HepG2 (cell line): Measurements from ENCODE around the gene CDK18. TPM values are rescaled to one million over a fixed set of nuclear protein-coding genes. Genes with fewer than 3 reads are reported as not detected.

ENCODE experiments used
- KDM1A ChIP-seq: IDR thresholded peaks from 2 replicates; pipeline ENCODE4 v1.6.1; 2016; ENCODE audit warnings: missing compliant biosample characterization
- KLF13 ChIP-seq: sonication (generic); formaldehyde crosslinking; IDR thresholded peaks from 2 replicates; pipeline ENCODE4 v1.4.0; 2020; ENCODE audit warnings: mild to moderate bottlenecking, missing genetic modification reagents
- MTA1 ChIP-seq: sonication (generic); formaldehyde crosslinking; IDR thresholded peaks from 2 replicates; pipeline ENCODE4 v1.4.0; 2020; ENCODE audit warnings: missing genetic modification reagents, mild to moderate bottlenecking, borderline replicate concordance
- RARG ChIP-seq: sonication (generic); formaldehyde crosslinking; IDR thresholded peaks from 2 replicates; pipeline ENCODE4 v1.4.0; 2020; ENCODE audit warnings: low read depth, mild to moderate bottlenecking, missing genetic modification reagents
- RBAK ChIP-seq: sonication (generic); formaldehyde crosslinking; IDR thresholded peaks from 2 replicates; pipeline ENCODE4 v1.5.1; 2020; ENCODE audit warnings: mild to moderate bottlenecking, missing genetic modification reagents
- RFX3 ChIP-seq: IDR thresholded peaks from 2 replicates; pipeline ENCODE4 v1.6.1; 2016; ENCODE audit warnings: missing biosample characterization, missing genetic modification reagents
- SP1 ChIP-seq, 2 experiments: fragments of 450-650 bp in 1 of 2; sonication (generic) in 1 of 2; formaldehyde crosslinking in 1 of 2; IDR thresholded peaks; 2 replicates each; pipeline versions ENCODE4 v1.4.0 to v1.6.1; 2016 to 2020; ENCODE audit warnings: missing genetic modification reagents in 1 of 2
- ZNF136 ChIP-seq: sonication (generic); formaldehyde crosslinking; IDR thresholded peaks from 2 replicates; pipeline ENCODE4 v1.8.1; 2022; ENCODE audit warnings: low read depth, mild to moderate bottlenecking, moderate library complexity, missing genetic modification reagents
- ZNF251 ChIP-seq: sonication (generic); formaldehyde crosslinking; IDR thresholded peaks from 2 replicates; pipeline ENCODE4 v1.9.0; 2021; ENCODE audit warnings: mild to moderate bottlenecking, missing genetic modification reagents
- ZNF547 ChIP-seq: sonication (generic); formaldehyde crosslinking; IDR thresholded peaks from 2 replicates; pipeline ENCODE4 v1.5.1; 2020; ENCODE audit warnings: mild to moderate bottlenecking, missing genetic modification reagents
- polyA plus RNA-seq, 8 experiments: library from polyadenylated mRNA; depleted of rRNA in 3 of 8; stranded (reverse) in 7 of 8; unstranded in 1 of 8; fragments of >200 nt; fragmentation: Illumina TruSeq in 4 of 8; extraction: Trizol in 4 of 8; gene quantifications; 2 replicates each; pipeline versions ENCODE4 v1.2.1 to v1.2.3, GENCODE V29; 2011 to 2016; ENCODE audit warnings: low read depth in 4 of 8, missing spikeins in 1 of 8, mixed read lengths in 1 of 8; ENCODE audit not compliant: insufficient read depth in 1 of 8
- total RNA-seq, 5 experiments: library from RNA; depleted of rRNA; stranded (reverse); fragments of >200 nt; fragmentation: Illumina TruSeq; extraction: Trizol; gene quantifications; 2 replicates each; pipeline ENCODE4 v1.2.3, GENCODE V29; 2016; ENCODE audit warnings: low read depth in 1 of 5
- TF ChIP-seq, protein P1 (sequence below): sonication (generic); formaldehyde crosslinking; IDR thresholded peaks from 2 replicates; pipeline ENCODE4 v1.4.0; 2020; ENCODE audit warnings: missing genetic modification reagents
- TF ChIP-seq, protein P2 (sequence below): sonication (generic); formaldehyde crosslinking; IDR thresholded peaks from 2 replicates; pipeline ENCODE4 v1.4.0; 2020; ENCODE audit warnings: missing genetic modification reagents
- TF ChIP-seq, protein P3 (sequence below): sonication (generic); formaldehyde crosslinking; IDR thresholded peaks from 2 replicates; pipeline ENCODE4 v1.5.0; 2020; ENCODE audit warnings: mild to moderate bottlenecking, missing genetic modification reagents
- TF ChIP-seq, protein P4 (sequence below): sonication (generic); formaldehyde crosslinking; IDR thresholded peaks from 2 replicates; pipeline ENCODE4 v1.5.0; 2020; ENCODE audit warnings: missing genetic modification reagents, mild to moderate bottlenecking, borderline replicate concordance
- TF ChIP-seq, protein P5 (sequence below): IDR thresholded peaks from 2 replicates; pipeline ENCODE4 v1.6.1; 2016; ENCODE audit warnings: low read depth, control low read depth

The CDK18 gene
- total and polyA plus RNA-seq, 2 of the 13 experiments (the other 11 are each of a cell fraction or from before 2014, with no cell fraction given), result 6.4 to 38.8 TPM

DNA sequence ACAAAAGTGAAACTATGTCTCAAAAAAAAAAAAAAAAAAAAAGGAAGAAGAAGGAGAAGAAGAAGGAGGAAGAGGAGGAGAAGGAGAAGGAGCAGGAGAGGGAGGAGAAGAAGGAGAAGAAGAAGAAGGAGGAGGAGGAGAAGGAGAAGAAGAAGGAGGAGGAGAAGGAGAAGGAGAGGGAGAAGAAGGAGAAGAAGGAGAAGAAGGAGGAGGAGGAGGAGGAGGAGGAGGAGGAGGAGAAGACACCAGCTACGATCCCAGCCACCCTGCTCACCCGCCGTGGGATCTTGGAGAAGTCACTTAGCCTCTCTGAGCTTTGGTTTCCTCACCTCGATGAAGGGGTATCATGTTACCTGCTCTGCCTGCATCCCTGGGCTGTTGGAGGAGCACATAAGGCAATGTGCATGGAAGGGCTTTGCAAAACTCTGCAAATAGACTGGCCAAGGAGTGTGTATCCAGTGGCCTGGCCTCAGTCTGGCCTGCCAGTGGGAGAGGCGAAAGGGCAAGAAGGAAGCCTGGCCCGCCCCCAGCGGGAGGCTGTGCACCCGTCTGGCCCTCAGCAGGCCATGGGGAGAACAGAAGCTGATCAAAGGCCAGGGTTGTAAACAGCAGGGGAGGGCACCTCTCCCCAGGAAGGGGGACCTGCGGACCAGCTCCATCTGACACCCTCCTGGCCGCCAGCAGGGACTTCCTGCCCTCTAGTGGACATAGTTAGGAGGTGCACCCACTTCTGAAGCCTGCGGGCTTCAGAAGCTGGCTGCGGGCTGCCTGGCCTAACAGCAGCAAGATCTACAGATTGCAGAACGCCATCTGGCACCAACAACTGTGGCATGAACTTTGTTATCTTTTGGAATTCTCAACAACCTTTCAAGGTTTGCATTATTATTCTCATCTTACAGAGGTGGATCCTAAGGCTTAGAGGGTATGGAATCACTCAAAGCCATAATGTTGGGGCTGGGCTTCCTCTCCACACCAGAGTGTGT, 19.2 kb upstream of the CDK18 start (continued):
- TF ChIP-seq, protein P1, sequence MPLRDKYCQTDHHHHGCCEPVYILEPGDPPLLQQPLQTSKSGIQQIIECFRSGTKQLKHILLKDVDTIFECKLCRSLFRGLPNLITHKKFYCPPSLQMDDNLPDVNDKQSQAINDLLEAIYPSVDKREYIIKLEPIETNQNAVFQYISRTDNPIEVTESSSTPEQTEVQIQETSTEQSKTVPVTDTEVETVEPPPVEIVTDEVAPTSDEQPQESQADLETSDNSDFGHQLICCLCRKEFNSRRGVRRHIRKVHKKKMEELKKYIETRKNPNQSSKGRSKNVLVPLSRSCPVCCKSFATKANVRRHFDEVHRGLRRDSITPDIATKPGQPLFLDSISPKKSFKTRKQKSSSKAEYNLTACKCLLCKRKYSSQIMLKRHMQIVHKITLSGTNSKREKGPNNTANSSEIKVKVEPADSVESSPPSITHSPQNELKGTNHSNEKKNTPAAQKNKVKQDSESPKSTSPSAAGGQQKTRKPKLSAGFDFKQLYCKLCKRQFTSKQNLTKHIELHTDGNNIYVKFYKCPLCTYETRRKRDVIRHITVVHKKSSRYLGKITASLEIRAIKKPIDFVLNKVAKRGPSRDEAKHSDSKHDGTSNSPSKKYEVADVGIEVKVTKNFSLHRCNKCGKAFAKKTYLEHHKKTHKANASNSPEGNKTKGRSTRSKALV (CRISPR knock-in tag), result no peak
- TF ChIP-seq KLF13 (CRISPR knock-in tag), result no peak
- TF ChIP-seq RFX3 (CRISPR knock-in tag), result no peak
- TF ChIP-seq, protein P2, sequence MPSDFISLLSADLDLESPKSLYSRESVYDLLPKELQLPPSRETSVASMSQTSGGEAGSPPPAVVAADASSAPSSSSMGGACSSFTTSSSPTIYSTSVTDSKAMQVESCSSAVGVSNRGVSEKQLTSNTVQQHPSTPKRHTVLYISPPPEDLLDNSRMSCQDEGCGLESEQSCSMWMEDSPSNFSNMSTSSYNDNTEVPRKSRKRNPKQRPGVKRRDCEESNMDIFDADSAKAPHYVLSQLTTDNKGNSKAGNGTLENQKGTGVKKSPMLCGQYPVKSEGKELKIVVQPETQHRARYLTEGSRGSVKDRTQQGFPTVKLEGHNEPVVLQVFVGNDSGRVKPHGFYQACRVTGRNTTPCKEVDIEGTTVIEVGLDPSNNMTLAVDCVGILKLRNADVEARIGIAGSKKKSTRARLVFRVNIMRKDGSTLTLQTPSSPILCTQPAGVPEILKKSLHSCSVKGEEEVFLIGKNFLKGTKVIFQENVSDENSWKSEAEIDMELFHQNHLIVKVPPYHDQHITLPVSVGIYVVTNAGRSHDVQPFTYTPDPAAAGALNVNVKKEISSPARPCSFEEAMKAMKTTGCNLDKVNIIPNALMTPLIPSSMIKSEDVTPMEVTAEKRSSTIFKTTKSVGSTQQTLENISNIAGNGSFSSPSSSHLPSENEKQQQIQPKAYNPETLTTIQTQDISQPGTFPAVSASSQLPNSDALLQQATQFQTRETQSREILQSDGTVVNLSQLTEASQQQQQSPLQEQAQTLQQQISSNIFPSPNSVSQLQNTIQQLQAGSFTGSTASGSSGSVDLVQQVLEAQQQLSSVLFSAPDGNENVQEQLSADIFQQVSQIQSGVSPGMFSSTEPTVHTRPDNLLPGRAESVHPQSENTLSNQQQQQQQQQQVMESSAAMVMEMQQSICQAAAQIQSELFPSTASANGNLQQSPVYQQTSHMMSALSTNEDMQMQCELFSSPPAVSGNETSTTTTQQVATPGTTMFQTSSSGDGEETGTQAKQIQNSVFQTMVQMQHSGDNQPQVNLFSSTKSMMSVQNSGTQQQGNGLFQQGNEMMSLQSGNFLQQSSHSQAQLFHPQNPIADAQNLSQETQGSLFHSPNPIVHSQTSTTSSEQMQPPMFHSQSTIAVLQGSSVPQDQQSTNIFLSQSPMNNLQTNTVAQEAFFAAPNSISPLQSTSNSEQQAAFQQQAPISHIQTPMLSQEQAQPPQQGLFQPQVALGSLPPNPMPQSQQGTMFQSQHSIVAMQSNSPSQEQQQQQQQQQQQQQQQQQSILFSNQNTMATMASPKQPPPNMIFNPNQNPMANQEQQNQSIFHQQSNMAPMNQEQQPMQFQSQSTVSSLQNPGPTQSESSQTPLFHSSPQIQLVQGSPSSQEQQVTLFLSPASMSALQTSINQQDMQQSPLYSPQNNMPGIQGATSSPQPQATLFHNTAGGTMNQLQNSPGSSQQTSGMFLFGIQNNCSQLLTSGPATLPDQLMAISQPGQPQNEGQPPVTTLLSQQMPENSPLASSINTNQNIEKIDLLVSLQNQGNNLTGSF, result no peak
- peak; percentile 40; the same call in 1 of the 2 replicates for TF ChIP-seq RBAK (CRISPR knock-in tag)
- TF ChIP-seq MTA1 (CRISPR knock-in tag), result no peak; the same call in 1 of the 2 replicates
- no peak for TF ChIP-seq KDM1A (CRISPR knock-in tag)
- TF ChIP-seq, protein P3, sequence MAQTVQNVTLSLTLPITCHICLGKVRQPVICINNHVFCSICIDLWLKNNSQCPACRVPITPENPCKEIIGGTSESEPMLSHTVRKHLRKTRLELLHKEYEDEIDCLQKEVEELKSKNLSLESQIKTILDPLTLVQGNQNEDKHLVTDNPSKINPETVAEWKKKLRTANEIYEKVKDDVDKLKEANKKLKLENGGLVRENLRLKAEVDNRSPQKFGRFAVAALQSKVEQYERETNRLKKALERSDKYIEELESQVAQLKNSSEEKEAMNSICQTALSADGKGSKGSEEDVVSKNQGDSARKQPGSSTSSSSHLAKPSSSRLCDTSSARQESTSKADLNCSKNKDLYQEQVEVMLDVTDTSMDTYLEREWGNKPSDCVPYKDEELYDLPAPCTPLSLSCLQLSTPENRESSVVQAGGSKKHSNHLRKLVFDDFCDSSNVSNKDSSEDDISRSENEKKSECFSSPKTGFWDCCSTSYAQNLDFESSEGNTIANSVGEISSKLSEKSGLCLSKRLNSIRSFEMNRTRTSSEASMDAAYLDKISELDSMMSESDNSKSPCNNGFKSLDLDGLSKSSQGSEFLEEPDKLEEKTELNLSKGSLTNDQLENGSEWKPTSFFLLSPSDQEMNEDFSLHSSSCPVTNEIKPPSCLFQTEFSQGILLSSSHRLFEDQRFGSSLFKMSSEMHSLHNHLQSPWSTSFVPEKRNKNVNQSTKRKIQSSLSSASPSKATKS (CRISPR knock-in tag), result no peak
- TF ChIP-seq, protein P4, sequence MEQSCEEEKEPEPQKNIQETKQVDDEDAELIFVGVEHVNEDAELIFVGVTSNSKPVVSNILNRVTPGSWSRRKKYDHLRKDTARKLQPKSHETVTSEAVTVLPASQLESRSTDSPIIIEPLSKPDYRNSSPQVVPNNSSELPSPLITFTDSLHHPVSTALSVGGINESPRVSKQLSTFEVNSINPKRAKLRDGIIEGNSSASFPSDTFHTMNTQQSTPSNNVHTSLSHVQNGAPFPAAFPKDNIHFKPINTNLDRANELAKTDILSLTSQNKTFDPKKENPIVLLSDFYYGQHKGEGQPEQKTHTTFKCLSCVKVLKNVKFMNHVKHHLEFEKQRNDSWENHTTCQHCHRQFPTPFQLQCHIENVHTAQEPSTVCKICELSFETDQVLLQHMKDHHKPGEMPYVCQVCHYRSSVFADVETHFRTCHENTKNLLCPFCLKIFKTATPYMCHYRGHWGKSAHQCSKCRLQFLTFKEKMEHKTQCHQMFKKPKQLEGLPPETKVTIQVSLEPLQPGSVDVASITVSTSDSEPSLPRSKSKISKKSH (CRISPR knock-in tag), result peak; percentile 50; the same call in 1 of the 2 replicates
- TF ChIP-seq, protein P5, sequence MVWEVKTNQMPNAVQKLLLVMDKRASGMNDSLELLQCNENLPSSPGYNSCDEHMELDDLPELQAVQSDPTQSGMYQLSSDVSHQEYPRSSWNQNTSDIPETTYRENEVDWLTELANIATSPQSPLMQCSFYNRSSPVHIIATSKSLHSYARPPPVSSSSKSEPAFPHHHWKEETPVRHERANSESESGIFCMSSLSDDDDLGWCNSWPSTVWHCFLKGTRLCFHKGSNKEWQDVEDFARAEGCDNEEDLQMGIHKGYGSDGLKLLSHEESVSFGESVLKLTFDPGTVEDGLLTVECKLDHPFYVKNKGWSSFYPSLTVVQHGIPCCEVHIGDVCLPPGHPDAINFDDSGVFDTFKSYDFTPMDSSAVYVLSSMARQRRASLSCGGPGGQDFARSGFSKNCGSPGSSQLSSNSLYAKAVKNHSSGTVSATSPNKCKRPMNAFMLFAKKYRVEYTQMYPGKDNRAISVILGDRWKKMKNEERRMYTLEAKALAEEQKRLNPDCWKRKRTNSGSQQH (CRISPR knock-in tag), result 0 out of 2 replicates have a peak, but pooled peaks have one; percentile 61
- no peak for TF ChIP-seq ZNF547 (CRISPR knock-in tag)
- TF ChIP-seq ZNF251 (CRISPR knock-in tag), result no peak
- no peak for TF ChIP-seq ZNF136 (CRISPR knock-in tag)
- no peak for TF ChIP-seq SP1 (IDR thresholded peaks at IDR 0.05)
- no peak for TF ChIP-seq SP1 (CRISPR knock-in tag; IDR thresholded peaks at IDR 0.05)
- no peak for TF ChIP-seq RARG
